Lower leg skin (tissue), 4 donors: Measurements from ENCODE around the gene VAMP4. TPM values are rescaled to one million over a fixed set of nuclear protein-coding genes. Genes with fewer than 3 reads are reported as not detected.

Experiments
- DNase-seq, 2 donors: peaks; one replicate each; pipeline ENCODE4 v3.0.0-alpha.2; 2019; ENCODE audit warnings: low spot score in 2 of 2
- H3K4me3 ChIP-seq: fragments of 200-600 bp; sonication (generic); 2 replicates; pipeline ENCODE4 v1.5.1; 2017; ENCODE audit warnings: mild to moderate bottlenecking, low read depth; ENCODE audit not compliant: poor library complexity, severe bottlenecking
- CTCF ChIP-seq, 3 donors: fragments of 450-650 bp; IDR thresholded peaks; one replicate each; pipeline ENCODE4 v1.5.1; 2016; ENCODE audit warnings: antibody characterized with exemption in 3 of 3, mild to moderate bottlenecking in 3 of 3, moderate library complexity in 2 of 3
- POLR2A ChIP-seq, 2 donors: fragments of 450-650 bp; IDR thresholded peaks; one replicate each; pipeline ENCODE4 v1.6.1; 2016 to 2017; ENCODE audit warnings: antibody characterized with exemption in 2 of 2, mild to moderate bottlenecking in 1 of 2, moderate library complexity in 1 of 2
- WGBS, 2 donors: methylation state at CpG; one replicate each; pipeline ENCODE4 v1.1.5; 2018; 5-methylcytosine and 5-hydroxymethylcytosine counted together
- intact Hi-C: fragments of 100-400 bp; cut with DNase I; formaldehyde crosslinking; loops from one replicate; pipeline ENCODE4 v1.15.0; 2023; ENCODE audit warnings: low total_unique reads
- total RNA-seq, 4 donors: library from RNA; depleted of rRNA; stranded (reverse); fragments of >200 nt; gene quantifications; one replicate each; pipeline ENCODE4 v1.1.0, GENCODE V29; 2016

The VAMP4 gene
- total RNA-seq, 4 donors from 2014 or later = 9.9 to 12.0 (median 11.4) TPM

DNA sequence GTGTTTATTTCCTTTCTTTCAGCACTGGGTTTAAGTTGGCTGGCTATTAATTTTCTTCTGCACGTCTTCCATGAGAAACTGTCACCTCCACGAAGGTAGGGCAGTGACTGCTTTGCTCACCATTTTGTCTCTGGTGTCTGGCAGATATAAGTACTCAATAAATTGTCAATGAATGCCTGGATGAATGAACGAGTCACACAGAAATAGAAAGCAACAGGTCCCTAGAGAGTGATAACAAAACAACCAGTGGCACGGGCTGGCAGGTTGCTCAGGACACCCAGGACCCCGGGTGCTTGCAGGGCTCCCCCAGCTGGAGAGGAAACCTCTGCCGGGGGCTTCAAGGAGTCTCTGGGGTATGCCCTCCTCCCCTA lies 86.1 kb downstream of the VAMP4 start:
- DNase-seq = no peak
- intact Hi-C loops = no loop called here
- 61 to 74% methylated on average over 6 of the region's 6 CpGs for whole genome bisulfite sequencing, 2 donors
- no peak for TF ChIP-seq POLR2A (IDR thresholded peaks at IDR 0.05)
- no peak for TF ChIP-seq CTCF (IDR thresholded peaks at IDR 0.05)
- no peak overlapping the region for H3K4me3 ChIP-seq

DNA sequence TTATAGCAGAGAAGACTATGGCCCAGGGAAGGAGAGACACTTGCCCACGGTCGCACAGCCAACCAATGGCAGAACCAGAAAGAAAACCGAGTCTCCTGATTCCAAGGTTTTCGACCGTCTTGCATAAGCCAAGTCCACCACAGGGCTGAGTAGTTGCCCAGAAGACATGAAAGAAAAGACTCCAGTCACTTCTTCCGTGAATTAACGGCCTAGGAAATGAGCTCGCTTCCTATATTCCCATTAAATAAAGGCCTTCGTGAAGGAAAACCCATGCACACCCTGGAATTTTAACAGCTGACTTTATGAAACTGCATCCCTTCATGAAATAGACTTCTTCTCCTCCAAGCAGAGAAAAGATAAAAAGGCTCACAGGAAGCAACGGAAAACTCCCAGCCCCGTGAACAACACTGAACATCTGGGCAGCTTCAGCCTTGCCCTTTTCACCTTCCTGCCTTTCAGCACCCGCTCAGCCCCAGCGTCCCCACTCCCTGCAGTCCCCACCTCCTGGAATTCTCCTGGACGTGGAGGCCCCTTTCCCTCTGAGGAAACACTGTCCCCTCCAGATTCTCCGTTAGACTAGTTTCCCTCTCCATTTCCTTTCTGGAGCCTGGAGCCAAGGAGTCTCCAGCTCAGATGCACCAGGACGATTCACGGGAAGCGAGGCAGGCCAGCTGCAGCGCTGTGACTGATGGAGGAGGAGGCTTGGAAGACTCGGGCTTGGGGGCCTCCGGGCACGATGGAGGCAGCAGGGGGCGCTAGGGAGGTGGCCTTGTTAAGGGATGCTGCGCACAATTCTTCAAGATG lies 86.7 kb downstream of the VAMP4 start:
- 36 to 37% methylated on average over 24 of the region's 24 CpGs for WGBS, 2 donors
- no peak overlapping the region for H3K4me3 ChIP-seq
- DNase-seq = peak in 1 of 2 donors; percentile 92
- intact Hi-C loops = no loop called here
- TF ChIP-seq POLR2A (IDR thresholded peaks at IDR 0.05) (no peak), CTCF (IDR thresholded peaks at IDR 0.05) (no peak)

GRCh38 chr1:171654201-171654941 lies 87.5 kb downstream of the VAMP4 start:
- no peak overlapping the region for H3K4me3 ChIP-seq
- TF ChIP-seq CTCF (IDR thresholded peaks at IDR 0.05) (no peak), POLR2A (IDR thresholded peaks at IDR 0.05) (no peak)
- DNase-seq = no peak
- WGBS, 2 donors = 48 to 56% methylated on average over 8 of the region's 8 CpGs
- intact Hi-C loops = no loop called here

DNA sequence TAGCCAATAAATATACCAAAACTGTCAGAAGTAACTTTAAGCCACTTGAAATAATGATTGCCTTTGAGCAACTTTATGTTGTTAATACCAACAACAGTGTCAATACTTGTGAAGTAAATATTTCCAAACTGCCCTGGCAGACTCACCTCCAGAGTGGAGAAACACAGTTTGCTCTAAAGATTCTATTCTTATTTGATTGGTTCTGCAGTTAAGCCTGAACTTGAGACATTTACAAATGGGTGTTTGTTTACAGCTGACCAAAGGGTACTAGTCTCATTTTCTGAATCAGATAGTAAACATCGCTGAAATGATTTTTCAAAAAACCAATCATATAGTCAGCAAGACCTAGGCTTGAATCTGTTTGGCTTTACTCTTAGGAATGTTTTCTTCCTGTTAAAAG lies 88.1 kb downstream of the VAMP4 start:
- no peak overlapping the region for H3K4me3 ChIP-seq
- WGBS, 2 donors = 54 to 86% methylated on average over 1 of the region's 1 CpG
- no peak for DNase-seq
- intact Hi-C loops = no loop called here
- no peak for TF ChIP-seq CTCF (IDR thresholded peaks at IDR 0.05)
- no peak for TF ChIP-seq POLR2A (IDR thresholded peaks at IDR 0.05)

GRCh38 chr1:171652234-171652822 lies 89.5 kb downstream of the VAMP4 start, which contains the start of gene MYOC:
Gene MYOC, minus strand, starts transcription at chr1:171652688. Its CDS starts 77 bp downstream, at chr1:171652611.
- TF ChIP-seq POLR2A (IDR thresholded peaks at IDR 0.05) (no peak), CTCF (IDR thresholded peaks at IDR 0.05) (no peak)
- H3K4me3 ChIP-seq = no peak within 1 kb of the TSS
- intact Hi-C loops = no loop called here
- WGBS, 2 donors = 69 to 72% methylated on average over 7 to 8 of the region's 8 CpGs
- no peak for DNase-seq

Other genes starting within 250 kb of the VAMP4 start
- not detected for gene MYOCOS, start 119.8 kb downstream of the VAMP4 start, total RNA-seq
- 1 to 10 TPM; 3.0 to 6.3 (median 4.4) TPM for gene MYOC, start 89.4 kb downstream of the VAMP4 start, total RNA-seq
- gene METTL13, start 39.6 kb upstream of the VAMP4 start, total RNA-seq = 10 to 100 TPM; 10.2 to 25.4 (median 17.7) TPM
- gene DNM3, start 99.4 kb upstream of the VAMP4 start, total RNA-seq = 1 to 10 TPM; 2.7 to 4.5 (median 4.0) TPM